ENCODE measurements around the gene ADRM1.

ADRM1 gene

DNA sequence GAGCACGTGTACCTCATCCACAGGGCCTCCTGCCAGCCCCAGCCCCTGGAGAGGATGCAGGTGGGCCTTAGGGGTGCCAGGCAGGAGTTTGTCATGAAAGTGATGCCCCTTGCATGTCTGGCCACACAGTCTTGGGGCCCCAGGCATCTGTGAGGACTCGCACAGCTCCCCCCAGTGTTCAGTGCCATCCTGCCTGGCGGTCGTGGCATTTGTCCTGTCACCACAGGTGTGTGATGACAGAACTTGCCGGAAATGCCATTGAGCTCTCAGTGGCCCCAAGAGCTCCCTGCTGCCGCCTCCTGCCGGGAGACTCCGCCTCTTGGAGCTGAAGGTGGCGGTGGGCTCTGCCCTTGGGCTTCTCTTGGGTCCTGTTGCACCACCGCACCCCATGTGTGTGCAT, 30.6 kb upstream of the ADRM1 start:
- ATAC-seq, result no peak
- TF ChIP-seq ZNF565 (CRISPR knock-in tag; conservative IDR thresholded peaks at IDR 0.05; ENCODE audit: low read depth) (no peak), ZC3H10 (CRISPR knock-in tag; IDR thresholded peaks at IDR 0.05) (no peak), RARB (CRISPR knock-in tag; IDR thresholded peaks at IDR 0.05) (no peak), CSDC2 (CRISPR knock-in tag; IDR thresholded peaks at IDR 0.05) (no peak), PPARA (CRISPR knock-in tag; IDR thresholded peaks at IDR 0.05; ENCODE audit: borderline replicate concordance) (no peak), BACH2 (CRISPR knock-in tag; IDR thresholded peaks at IDR 0.05; ENCODE audit: borderline replicate concordance) (no peak), GLIS3 (CRISPR knock-in tag; IDR thresholded peaks at IDR 0.05) (no peak), SNAI2 (CRISPR knock-in tag; IDR thresholded peaks at IDR 0.05) (no peak), ZFP30 (CRISPR knock-in tag; IDR thresholded peaks at IDR 0.05) (no peak), OSR1 (CRISPR knock-in tag; IDR thresholded peaks at IDR 0.05) (no peak), ZNF8 (CRISPR knock-in tag; IDR thresholded peaks at IDR 0.05) (no peak)
- TF ChIP-seq, protein P1, sequence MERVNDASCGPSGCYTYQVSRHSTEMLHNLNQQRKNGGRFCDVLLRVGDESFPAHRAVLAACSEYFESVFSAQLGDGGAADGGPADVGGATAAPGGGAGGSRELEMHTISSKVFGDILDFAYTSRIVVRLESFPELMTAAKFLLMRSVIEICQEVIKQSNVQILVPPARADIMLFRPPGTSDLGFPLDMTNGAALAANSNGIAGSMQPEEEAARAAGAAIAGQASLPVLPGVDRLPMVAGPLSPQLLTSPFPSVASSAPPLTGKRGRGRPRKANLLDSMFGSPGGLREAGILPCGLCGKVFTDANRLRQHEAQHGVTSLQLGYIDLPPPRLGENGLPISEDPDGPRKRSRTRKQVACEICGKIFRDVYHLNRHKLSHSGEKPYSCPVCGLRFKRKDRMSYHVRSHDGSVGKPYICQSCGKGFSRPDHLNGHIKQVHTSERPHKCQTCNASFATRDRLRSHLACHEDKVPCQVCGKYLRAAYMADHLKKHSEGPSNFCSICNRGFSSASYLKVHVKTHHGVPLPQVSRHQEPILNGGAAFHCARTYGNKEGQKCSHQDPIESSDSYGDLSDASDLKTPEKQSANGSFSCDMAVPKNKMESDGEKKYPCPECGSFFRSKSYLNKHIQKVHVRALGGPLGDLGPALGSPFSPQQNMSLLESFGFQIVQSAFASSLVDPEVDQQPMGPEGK (CRISPR knock-in tag; IDR thresholded peaks at IDR 0.05; ENCODE audit: borderline replicate concordance), result no peak
- TF ChIP-seq, protein P2, sequence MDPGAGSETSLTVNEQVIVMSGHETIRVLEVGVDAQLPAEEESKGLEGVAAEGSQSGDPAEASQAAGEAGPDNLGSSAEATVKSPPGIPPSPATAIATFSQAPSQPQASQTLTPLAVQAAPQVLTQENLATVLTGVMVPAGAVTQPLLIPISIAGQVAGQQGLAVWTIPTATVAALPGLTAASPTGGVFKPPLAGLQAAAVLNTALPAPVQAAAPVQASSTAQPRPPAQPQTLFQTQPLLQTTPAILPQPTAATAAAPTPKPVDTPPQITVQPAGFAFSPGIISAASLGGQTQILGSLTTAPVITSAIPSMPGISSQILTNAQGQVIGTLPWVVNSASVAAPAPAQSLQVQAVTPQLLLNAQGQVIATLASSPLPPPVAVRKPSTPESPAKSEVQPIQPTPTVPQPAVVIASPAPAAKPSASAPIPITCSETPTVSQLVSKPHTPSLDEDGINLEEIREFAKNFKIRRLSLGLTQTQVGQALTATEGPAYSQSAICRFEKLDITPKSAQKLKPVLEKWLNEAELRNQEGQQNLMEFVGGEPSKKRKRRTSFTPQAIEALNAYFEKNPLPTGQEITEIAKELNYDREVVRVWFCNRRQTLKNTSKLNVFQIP (CRISPR knock-in tag; IDR thresholded peaks at IDR 0.05; ENCODE audit: borderline replicate concordance, low read depth), result no peak
- TF ChIP-seq, protein P3, sequence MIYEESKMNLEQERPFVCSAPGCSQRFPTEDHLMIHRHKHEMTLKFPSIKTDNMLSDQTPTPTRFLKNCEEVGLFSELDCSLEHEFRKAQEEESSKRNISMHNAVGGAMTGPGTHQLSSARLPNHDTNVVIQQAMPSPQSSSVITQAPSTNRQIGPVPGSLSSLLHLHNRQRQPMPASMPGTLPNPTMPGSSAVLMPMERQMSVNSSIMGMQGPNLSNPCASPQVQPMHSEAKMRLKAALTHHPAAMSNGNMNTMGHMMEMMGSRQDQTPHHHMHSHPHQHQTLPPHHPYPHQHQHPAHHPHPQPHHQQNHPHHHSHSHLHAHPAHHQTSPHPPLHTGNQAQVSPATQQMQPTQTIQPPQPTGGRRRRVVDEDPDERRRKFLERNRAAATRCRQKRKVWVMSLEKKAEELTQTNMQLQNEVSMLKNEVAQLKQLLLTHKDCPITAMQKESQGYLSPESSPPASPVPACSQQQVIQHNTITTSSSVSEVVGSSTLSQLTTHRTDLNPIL (CRISPR knock-in tag; IDR thresholded peaks at IDR 0.05; ENCODE audit: low read depth), result no peak

DNA sequence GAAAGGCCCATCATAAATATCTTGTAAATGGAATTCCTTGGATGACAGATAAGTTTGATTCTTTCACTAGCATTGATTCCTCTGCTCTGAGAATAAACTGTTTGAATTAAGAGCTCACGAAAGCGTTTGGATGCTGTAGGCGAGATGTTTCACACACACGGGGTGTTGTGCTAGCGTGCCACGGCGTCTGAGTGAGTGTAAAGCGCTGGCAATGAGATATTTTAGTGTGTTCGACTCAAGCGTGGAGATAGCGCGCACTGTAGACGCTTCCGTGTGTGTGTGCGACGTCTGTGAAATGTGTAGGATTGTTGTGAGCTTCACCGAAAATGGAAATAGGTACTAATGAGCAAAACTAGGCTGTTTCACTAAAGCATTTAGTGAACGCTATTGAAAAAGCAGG, 29.4 kb upstream of the ADRM1 start:
- TF ChIP-seq, protein P2 (CRISPR knock-in tag; IDR thresholded peaks at IDR 0.05; ENCODE audit: borderline replicate concordance, low read depth), result no peak
- TF ChIP-seq ARNTL (CRISPR knock-in tag; IDR thresholded peaks at IDR 0.05; ENCODE audit: borderline replicate concordance, low read depth) (no peak), ZFP30 (CRISPR knock-in tag; IDR thresholded peaks at IDR 0.05) (no peak), OSR1 (CRISPR knock-in tag; IDR thresholded peaks at IDR 0.05) (no peak), RARB (CRISPR knock-in tag; IDR thresholded peaks at IDR 0.05) (no peak), TCF4 (CRISPR knock-in tag; IDR thresholded peaks at IDR 0.05; ENCODE audit: borderline replicate concordance) (no peak), ZFP3 (CRISPR knock-in tag; IDR thresholded peaks at IDR 0.05) (no peak), ISL1 (CRISPR knock-in tag; IDR thresholded peaks at IDR 0.05) (no peak)
- TF ChIP-seq, protein P4, sequence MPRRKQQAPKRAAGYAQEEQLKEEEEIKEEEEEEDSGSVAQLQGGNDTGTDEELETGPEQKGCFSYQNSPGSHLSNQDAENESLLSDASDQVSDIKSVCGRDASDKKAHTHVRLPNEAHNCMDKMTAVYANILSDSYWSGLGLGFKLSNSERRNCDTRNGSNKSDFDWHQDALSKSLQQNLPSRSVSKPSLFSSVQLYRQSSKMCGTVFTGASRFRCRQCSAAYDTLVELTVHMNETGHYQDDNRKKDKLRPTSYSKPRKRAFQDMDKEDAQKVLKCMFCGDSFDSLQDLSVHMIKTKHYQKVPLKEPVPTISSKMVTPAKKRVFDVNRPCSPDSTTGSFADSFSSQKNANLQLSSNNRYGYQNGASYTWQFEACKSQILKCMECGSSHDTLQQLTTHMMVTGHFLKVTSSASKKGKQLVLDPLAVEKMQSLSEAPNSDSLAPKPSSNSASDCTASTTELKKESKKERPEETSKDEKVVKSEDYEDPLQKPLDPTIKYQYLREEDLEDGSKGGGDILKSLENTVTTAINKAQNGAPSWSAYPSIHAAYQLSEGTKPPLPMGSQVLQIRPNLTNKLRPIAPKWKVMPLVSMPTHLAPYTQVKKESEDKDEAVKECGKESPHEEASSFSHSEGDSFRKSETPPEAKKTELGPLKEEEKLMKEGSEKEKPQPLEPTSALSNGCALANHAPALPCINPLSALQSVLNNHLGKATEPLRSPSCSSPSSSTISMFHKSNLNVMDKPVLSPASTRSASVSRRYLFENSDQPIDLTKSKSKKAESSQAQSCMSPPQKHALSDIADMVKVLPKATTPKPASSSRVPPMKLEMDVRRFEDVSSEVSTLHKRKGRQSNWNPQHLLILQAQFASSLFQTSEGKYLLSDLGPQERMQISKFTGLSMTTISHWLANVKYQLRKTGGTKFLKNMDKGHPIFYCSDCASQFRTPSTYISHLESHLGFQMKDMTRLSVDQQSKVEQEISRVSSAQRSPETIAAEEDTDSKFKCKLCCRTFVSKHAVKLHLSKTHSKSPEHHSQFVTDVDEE (CRISPR knock-in tag; IDR thresholded peaks at IDR 0.05), result no peak
- TF ChIP-seq, protein P1 (CRISPR knock-in tag; IDR thresholded peaks at IDR 0.05; ENCODE audit: borderline replicate concordance), result no peak
- ATAC-seq, result no peak

All from SK-N-SH treated with all-trans-retinoic acid at 6 μM for 48 hours (cell line).